Measurements from ENCODE around the gene PDK2.
"Not testable (repeated sequence)": the region's sequence is repeated elsewhere in the genome, so short reads cannot be mapped to it uniquely, and the experiment has no call there.

Gene PDK2

DNA sequence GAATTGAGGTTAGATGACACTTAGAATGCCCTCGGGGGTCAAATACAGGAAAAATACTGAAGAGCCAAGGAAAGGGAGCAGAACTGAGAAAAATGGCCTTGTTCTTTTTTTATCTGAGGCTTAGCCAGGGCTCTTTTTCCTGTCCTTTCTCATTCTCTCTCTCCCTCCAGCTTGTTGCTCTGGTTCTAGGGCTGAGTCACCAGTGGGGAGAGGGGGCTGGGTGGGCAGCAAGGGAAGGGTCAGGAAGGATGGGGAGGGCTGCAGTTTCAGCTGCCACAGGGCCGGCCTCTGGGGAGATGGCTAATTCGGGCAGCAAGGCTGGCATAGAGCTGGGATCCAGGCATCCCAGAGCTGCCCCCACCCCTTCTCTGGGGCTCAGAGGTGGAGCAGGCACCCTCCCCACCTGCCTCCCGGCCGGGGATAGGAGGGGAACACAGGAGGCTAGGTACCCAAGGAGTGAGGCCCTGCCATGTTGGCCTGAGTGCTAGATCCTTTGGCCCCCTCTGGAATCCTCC is 35.3 kb upstream of the PDK2 start:
- Histone ChIP-seq H3K9ac (ENCODE audit: low read depth, low read length) (peak overlapping the region; percentile 84), H3K9me3 (replicated peaks; ENCODE audit: low read length) (no peaks in the 10 kb centered on the region), H3K4me3 (ENCODE audit: low read length) (peak overlapping the region; percentile 75), H3K27me3 (ENCODE audit: control insufficient read depth, insufficient read depth, low read length) (no peaks in the 10 kb centered on the region), H3K36me3 (ENCODE audit: insufficient read depth, low read length) (peaks cover 26% of the 10 kb centered on the region), H3K4me2 (ENCODE audit: low read length) (peak overlapping the region; percentile 94), H3K4me1 (ENCODE audit: control insufficient read depth, insufficient read depth, low read length) (peaks cover 83% of the 10 kb centered on the region)

DNA sequence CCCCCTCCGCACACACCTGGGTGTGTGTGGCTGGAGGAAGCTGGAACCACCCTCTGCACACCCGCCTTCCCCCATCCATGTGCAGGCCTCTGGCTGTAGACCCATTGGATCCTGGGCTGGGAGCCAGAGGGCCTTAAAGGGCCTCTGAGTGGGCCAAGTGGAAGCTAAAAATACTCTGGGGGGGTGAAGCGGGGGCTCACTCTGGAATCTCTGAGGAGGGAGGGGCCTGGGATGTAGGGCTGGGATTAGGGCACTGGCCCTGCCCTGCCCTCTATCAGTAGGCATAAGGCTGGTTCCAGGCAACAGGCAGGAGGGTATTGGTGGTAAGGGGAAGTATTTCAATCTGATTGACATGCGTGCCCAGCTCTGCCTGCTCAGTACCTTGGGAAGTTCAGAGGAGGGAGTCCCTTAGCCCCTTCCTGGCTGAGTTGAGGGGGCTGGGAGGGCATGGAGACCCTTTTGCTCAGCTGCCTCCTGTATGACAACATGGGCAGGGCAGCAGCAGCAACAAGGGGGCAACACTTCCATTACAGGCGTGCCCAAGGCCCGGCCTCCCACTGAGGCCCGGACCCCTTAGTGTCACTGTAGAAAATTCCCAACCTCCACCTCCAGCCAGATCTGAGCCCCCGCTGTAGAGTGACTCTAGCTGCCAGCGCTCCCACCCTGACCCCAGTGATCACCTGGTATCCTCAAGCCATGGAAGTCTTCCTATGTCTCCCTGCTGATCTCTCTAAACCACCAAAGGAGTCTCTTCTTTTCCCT is 34.0 kb upstream of the PDK2 start:
- H3K4me1 ChIP-seq (ENCODE audit: control insufficient read depth, insufficient read depth, low read length) = peaks cover 90% of the 10 kb centered on the region
- peak overlapping the region; percentile 84 for H3K9ac ChIP-seq (ENCODE audit: low read depth, low read length)
- H3K27me3 ChIP-seq (ENCODE audit: control insufficient read depth, insufficient read depth, low read length) = no peaks in the 10 kb centered on the region
- H3K36me3 ChIP-seq (ENCODE audit: insufficient read depth, low read length) = peaks cover 36% of the 10 kb centered on the region
- peak overlapping the region; percentile 94 for H3K4me2 ChIP-seq (ENCODE audit: low read length)
- H3K9me3 ChIP-seq (replicated peaks; ENCODE audit: low read length) = no peaks in the 10 kb centered on the region
- peak overlapping the region; percentile 75 for H3K4me3 ChIP-seq (ENCODE audit: low read length)

DNA sequence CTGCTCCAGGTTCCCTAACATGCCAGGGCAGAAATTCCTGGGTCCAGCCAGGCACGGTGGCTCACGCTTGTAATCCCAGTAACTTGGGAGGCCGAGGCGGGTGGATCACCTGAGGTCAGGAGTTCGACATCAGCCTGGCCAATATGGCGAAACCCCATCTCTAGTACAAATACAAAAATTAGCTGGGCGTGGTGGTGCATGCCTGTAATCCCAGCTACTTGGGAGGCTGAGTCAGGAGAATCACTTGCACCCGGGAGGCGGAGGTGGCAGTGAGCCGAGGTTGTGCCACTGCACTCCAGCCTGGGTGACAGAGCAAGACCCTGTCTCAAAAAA is 33.5 kb upstream of the PDK2 start:
- peak overlapping the region; percentile 94 for H3K4me2 ChIP-seq (ENCODE audit: low read length)
- H3K27me3 ChIP-seq (ENCODE audit: control insufficient read depth, insufficient read depth, low read length); H3K9me3 ChIP-seq (replicated peaks; ENCODE audit: low read length): not testable (repeated sequence)
- H3K36me3 ChIP-seq (ENCODE audit: insufficient read depth, low read length) = peaks cover 42% of the 10 kb centered on the region
- peak overlapping the region; percentile 75 for H3K4me3 ChIP-seq (ENCODE audit: low read length)
- peak overlapping the region; percentile 84 for H3K9ac ChIP-seq (ENCODE audit: low read depth, low read length)
- peaks cover 96% of the 10 kb centered on the region for H3K4me1 ChIP-seq (ENCODE audit: control insufficient read depth, insufficient read depth, low read length)

DNA sequence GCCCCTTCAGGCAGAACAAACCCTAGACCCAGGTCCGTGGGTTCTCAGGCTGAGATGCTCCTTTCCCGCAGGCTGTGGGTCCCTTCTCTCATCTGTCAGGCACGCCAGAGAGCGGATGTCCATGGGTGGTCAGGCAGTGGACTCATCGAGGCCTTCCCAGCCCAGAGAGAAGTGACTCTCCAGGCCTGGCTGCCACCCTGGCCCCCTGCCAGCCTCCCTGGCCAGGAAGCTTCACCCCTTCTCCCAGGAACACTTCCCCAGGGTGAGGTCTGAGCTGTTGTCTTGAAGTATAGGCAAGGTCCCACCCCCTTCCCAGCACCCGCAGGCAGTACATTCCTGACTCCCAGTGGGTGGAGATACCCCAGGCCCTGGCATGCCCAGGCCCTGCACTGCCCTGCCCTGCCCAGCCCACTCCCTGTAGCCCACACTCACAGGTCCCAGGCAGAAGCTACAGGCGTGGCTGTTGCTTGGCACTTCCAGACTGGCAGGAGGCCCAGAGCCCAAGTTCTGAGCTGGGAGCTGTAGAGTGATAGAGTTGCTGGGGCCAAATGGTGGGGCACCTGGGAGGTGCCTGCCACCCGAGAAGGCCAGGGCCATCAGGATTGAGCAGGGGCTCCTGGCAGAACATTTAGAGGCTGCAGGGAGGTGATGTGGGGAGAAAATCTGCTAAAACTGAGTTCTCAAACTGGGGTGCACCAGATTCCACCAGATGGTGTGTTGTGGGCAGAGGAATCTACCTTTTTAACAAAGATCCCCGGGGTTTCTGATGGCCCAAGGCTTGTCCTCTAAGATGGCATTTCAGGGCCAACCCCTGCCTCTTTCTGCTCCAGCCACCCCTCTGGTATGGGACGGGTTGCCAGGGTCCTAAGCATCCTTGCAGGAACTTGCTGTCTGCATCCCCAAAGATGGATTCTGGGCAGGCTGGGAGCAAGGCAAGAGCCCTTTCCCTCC is 32.6 kb upstream of the PDK2 start:
- no peaks in the 10 kb centered on the region for H3K9me3 ChIP-seq (replicated peaks; ENCODE audit: low read length)
- H3K9ac ChIP-seq (ENCODE audit: low read depth, low read length) = peak overlapping the region; percentile 84
- H3K27me3 ChIP-seq (ENCODE audit: control insufficient read depth, insufficient read depth, low read length) = no peaks in the 10 kb centered on the region
- peaks cover 100% of the 10 kb centered on the region for H3K4me1 ChIP-seq (ENCODE audit: control insufficient read depth, insufficient read depth, low read length)
- peak overlapping the region; percentile 94 for H3K4me2 ChIP-seq (ENCODE audit: low read length)
- peaks cover 47% of the 10 kb centered on the region for H3K36me3 ChIP-seq (ENCODE audit: insufficient read depth, low read length)
- peak overlapping the region; percentile 53 for H3K4me3 ChIP-seq (ENCODE audit: low read length)

DNA sequence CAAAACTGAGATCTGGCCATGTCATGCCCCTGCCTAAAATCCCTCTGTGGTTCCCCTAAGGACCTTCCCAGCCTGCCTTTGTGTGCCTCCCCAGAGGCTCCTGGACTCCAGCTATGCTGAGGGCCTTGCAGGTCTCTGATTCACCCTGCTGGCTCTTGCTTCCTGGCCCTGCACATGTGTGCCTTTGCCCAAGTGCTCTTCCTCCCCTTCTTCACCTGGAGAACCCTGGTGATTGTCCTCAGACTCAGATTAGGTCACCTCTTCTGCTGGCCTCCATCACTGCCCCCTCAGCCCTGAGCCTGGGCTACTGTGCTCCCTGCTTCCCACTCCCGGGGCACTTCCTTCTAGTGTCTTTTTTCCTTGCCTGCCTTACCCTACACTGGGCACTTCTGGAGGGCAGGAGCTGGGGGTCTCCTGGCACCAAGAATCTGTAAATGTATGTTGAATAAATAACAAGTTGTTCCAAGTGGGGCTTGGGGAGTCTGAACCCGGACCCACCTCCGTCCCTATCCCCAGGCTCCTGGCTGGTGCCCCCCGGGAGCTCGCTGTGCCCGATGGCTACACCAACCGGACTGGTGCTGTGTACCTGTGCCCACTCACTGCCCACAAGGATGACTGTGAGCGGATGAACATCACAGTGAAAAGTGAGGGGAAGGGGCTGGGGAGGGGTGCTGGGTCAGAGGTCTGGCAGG is 31.4 kb upstream of the PDK2 start:
- Histone ChIP-seq H3K4me1 (ENCODE audit: control insufficient read depth, insufficient read depth, low read length) (peaks cover 93% of the 10 kb centered on the region), H3K36me3 (ENCODE audit: insufficient read depth, low read length) (peaks cover 45% of the 10 kb centered on the region), H3K9me3 (replicated peaks; ENCODE audit: low read length) (no peaks in the 10 kb centered on the region), H3K27me3 (ENCODE audit: control insufficient read depth, insufficient read depth, low read length) (no peaks in the 10 kb centered on the region), H3K4me3 (ENCODE audit: low read length) (peak overlapping the region; percentile 18), H3K9ac (ENCODE audit: low read depth, low read length) (peak overlapping the region; percentile 84), H3K4me2 (ENCODE audit: low read length) (peak overlapping the region; percentile 94)

DNA sequence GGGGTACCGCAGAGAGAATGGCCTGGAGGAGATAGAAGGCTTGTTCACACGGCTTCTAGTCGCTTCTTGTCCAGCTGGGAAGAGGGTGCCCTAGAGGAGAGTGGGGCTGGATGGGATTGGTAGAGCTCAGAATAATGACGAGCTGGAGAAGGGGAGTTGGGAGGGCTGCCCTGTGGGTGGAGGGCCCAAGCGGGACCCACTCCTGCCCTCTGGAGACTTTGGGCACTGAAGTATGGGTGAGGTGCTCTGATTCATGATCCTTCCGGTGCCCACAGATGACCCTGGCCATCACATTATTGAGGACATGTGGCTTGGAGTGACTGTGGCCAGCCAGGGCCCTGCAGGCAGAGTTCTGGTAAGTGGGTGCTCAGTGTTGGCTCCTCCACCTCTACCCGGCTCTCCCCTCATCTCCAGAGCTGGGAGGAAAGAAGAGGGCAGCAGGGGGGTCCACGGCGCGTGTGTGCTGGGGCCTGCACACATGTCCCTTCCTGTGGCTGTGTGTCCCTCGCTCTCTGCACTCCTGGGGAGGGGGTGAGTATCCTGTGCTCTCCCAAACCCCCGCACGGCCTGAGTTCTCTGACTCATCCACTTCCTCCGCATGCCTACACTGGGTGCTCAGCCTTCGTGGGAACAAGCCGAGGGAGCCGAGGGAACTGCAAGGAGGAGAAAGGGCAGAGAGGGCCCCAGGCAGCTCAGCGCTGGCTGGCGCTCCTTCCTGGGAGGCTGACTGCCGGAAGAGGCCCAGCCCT is 30.7 kb upstream of the PDK2 start:
- H3K9me3 ChIP-seq (replicated peaks; ENCODE audit: low read length) = no peaks in the 10 kb centered on the region
- no peaks in the 10 kb centered on the region for H3K27me3 ChIP-seq (ENCODE audit: control insufficient read depth, insufficient read depth, low read length)
- H3K4me3 ChIP-seq (ENCODE audit: low read length) = peak overlapping the region; percentile 43
- peaks cover 43% of the 10 kb centered on the region for H3K36me3 ChIP-seq (ENCODE audit: insufficient read depth, low read length)
- H3K9ac ChIP-seq (ENCODE audit: low read depth, low read length) = peak overlapping the region; percentile 84
- H3K4me1 ChIP-seq (ENCODE audit: control insufficient read depth, insufficient read depth, low read length) = peaks cover 85% of the 10 kb centered on the region
- peak overlapping the region; percentile 94 for H3K4me2 ChIP-seq (ENCODE audit: low read length)

DNA sequence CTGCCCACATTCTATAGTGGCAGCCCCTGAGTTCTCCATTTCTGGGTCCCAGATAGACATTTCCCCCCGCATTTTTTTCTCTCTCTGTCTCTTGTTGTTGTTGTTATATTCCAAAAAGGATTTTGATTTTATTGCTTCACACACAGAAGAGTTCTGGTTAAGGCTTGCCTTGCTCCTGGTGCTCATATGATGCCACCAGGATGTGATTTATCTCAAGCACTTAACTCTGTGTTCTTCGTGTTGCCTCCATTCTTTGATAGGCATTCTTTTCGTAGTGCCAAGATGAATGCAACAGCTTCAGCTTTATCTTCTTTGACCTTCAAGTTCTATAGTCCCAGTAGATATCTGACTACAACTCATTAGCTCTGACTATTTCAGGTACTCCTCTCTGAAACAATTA is 30.1 kb upstream of the PDK2 start:
- H3K9ac ChIP-seq (ENCODE audit: low read depth, low read length) = peak overlapping the region; percentile 84
- H3K9me3 ChIP-seq (replicated peaks; ENCODE audit: low read length) = no peaks in the 10 kb centered on the region
- H3K4me1 ChIP-seq (ENCODE audit: control insufficient read depth, insufficient read depth, low read length) = peaks cover 79% of the 10 kb centered on the region
- peak overlapping the region; percentile 94 for H3K4me2 ChIP-seq (ENCODE audit: low read length)
- peak overlapping the region; percentile 43 for H3K4me3 ChIP-seq (ENCODE audit: low read length)
- H3K27me3 ChIP-seq (ENCODE audit: control insufficient read depth, insufficient read depth, low read length) = no peaks in the 10 kb centered on the region
- peaks cover 49% of the 10 kb centered on the region for H3K36me3 ChIP-seq (ENCODE audit: insufficient read depth, low read length)

DNA sequence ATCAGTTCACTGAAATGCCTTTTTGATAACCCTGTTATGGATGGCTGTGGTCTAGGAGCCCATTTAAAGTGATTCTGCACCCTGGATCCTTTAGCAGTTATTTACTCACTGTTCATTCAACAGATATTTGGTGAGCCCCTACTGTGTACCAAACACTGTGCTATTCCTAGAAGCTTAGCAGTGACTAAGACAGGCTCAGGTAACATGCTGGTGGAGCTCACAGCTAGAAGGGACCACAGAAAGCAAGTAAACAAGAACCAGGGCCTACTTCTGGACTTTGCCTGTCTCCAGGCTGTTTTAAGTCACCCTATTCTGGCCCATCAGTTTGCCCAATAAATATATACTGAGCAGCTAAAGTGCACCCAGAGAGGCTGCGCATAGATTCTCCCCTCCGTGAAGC is 28.2 kb upstream of the PDK2 start:
- H3K4me1 ChIP-seq (ENCODE audit: control insufficient read depth, insufficient read depth, low read length) = peaks cover 60% of the 10 kb centered on the region
- H3K4me3 ChIP-seq (ENCODE audit: low read length) = no peak overlapping the region
- peaks cover 64% of the 10 kb centered on the region for H3K36me3 ChIP-seq (ENCODE audit: insufficient read depth, low read length)
- no peaks in the 10 kb centered on the region for H3K27me3 ChIP-seq (ENCODE audit: control insufficient read depth, insufficient read depth, low read length)
- H3K9ac ChIP-seq (ENCODE audit: low read depth, low read length) = peak overlapping the region; percentile 55
- H3K4me2 ChIP-seq (ENCODE audit: low read length) = no peak overlapping the region
- H3K9me3 ChIP-seq (replicated peaks; ENCODE audit: low read length) = no peaks in the 10 kb centered on the region

DNA sequence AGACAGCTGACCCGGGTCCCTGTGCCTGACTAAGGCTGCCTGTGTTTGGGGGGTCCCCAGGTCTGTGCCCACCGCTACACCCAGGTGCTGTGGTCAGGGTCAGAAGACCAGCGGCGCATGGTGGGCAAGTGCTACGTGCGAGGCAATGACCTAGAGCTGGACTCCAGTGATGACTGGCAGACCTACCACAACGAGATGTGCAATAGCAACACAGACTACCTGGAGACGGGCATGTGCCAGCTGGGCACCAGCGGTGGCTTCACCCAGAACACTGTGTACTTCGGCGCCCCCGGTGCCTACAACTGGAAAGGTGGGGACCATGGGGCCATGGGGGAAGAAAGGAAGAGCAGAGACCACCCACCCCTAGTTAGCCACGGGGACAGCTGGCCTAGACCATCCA is 27.2 kb upstream of the PDK2 start:
- no peak overlapping the region for H3K9ac ChIP-seq (ENCODE audit: low read depth, low read length)
- no peaks in the 10 kb centered on the region for H3K9me3 ChIP-seq (replicated peaks; ENCODE audit: low read length)
- no peaks in the 10 kb centered on the region for H3K27me3 ChIP-seq (ENCODE audit: control insufficient read depth, insufficient read depth, low read length)
- H3K4me3 ChIP-seq (ENCODE audit: low read length) = no peak overlapping the region
- peaks cover 73% of the 10 kb centered on the region for H3K36me3 ChIP-seq (ENCODE audit: insufficient read depth, low read length)
- no peak overlapping the region for H3K4me2 ChIP-seq (ENCODE audit: low read length)
- H3K4me1 ChIP-seq (ENCODE audit: control insufficient read depth, insufficient read depth, low read length) = peaks cover 50% of the 10 kb centered on the region

DNA sequence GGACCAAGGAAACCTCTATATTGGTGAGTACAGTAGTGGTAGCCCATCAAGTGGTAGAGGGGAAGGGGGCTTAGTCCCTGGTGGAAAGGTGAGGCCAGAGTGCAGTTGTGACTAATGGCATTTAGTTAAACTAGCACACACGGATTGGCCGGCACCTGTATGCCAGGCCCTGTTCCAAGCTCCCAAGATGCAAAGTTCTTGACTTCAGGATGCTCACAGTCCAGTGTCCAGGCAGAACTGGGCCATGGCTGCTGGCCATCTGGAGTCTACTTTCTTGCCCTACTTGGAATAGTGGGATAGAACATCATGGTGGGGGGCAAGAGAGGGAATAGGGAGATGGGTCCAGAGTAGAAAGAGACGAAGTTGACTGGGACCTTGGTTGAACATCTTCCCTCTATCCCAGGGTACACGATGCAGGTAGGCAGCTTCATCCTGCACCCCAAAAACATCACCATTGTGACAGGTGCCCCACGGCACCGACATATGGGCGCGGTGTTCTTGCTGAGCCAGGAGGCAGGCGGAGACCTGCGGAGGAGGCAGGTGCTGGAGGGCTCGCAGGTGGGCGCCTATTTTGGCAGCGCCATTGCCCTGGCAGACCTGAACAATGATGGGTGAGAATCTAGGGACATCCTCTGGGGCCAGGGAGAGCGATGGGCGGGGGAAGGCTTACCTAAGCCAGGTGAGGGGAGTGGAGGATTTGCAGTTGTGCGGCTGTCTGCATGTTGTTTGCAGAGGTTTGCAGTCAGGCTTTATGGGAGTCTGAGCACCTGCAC is 24.1 kb upstream of the PDK2 start:
- Histone ChIP-seq H3K9me3 (replicated peaks; ENCODE audit: low read length) (no peaks in the 10 kb centered on the region), H3K36me3 (ENCODE audit: insufficient read depth, low read length) (peaks cover 94% of the 10 kb centered on the region), H3K4me1 (ENCODE audit: control insufficient read depth, insufficient read depth, low read length) (peaks cover 19% of the 10 kb centered on the region), H3K4me2 (ENCODE audit: low read length) (no peak overlapping the region), H3K9ac (ENCODE audit: low read depth, low read length) (no peak overlapping the region), H3K4me3 (ENCODE audit: low read length) (no peak overlapping the region), H3K27me3 (ENCODE audit: control insufficient read depth, insufficient read depth, low read length) (no peaks in the 10 kb centered on the region)
